Heart left ventricle (tissue), 13 donors: ENCODE measurements around the gene ABL1.

Experiments used
- POLR2A ChIP-seq, 2 donors: fragments of 450-650 bp; IDR thresholded peaks; one replicate each; pipeline ENCODE4 v1.6.1; 2017; ENCODE audit warnings: antibody characterized with exemption in 2 of 2, mild to moderate bottlenecking in 2 of 2, moderate library complexity in 2 of 2
- TF ChIP-seq, protein P1 (sequence below), 12 donors: fragments of 200-600 bp; sonication (generic) in 4 of 12; IDR thresholded peaks; one replicate each; pipeline versions ENCODE4 v1.5.0 to v1.8.0; 2018 to 2022; ENCODE audit warnings: antibody characterized with exemption in 12 of 12, mild to moderate bottlenecking in 5 of 12
- donor health status: ischemic (EF 13 %, LVEDD 7.1; RV severe dilation, severe dysfunction).
- donor health status: DM: no; HTN: yes; CAD: no.
- donor health status: DM: no; HTN: no; CAD: no.
- donor health status: ischemic (EF 25% LVEDD 6.9; RV normal size, moderate dysfunction).
- donor health status: ischemic (EF 25% LVEDD 5.7; RV mildly dilated, moderate dysfunction).
- donor health status: ischemic (EF 35%, LVEDD 5.7; RV mildly dilated, moderate dysfunction).
- donor health status: nonischemic (EF 11% LVEDD 7.7; RV severe dilation, severe dysfunction).
- donor health status: DM: yes; HTN: yes; CAD: no.
- donor health status: PGD.
- donor health status: ischemic (EF 29% LVEDD 5.4; RV normal size, mild dysfunction).
- donor health status: nonischemic (EF 23%, LVEDD 6.1; RV moderate dilation, normal function).

DNA sequence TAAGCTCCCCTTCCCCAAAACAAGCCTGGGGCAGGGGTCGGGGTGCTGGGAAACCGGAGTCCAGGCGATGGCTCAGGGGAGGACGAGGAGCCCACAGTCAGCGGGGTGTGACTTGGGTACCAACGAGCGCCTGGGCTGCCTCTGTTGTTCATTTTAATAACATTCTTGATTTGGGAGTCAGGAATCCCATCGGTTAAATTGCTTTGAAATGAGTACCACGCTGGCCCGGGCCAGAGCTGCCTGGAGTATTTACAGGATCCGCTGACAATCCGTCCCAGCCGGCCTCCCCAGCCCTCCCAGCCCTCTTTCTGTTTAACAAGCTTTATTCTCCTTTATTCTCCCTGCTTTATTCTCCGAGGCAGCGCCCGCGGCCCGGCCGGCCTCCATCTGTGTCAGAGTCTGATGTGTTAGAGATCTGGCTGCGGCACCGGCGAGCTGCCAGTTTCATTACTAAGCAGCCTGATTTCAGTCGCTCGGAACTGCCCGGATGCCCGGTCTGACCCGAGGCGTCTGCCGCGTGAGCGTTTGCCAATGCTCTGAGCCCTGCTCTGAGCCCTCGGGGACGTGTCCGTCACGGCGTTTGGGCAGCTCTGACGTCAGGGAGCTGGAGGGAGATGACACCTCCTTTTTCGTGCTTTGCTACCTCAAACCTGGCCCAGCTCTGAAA lies 78.0 kb downstream of the ABL1 start:
- TF ChIP-seq, protein P1, sequence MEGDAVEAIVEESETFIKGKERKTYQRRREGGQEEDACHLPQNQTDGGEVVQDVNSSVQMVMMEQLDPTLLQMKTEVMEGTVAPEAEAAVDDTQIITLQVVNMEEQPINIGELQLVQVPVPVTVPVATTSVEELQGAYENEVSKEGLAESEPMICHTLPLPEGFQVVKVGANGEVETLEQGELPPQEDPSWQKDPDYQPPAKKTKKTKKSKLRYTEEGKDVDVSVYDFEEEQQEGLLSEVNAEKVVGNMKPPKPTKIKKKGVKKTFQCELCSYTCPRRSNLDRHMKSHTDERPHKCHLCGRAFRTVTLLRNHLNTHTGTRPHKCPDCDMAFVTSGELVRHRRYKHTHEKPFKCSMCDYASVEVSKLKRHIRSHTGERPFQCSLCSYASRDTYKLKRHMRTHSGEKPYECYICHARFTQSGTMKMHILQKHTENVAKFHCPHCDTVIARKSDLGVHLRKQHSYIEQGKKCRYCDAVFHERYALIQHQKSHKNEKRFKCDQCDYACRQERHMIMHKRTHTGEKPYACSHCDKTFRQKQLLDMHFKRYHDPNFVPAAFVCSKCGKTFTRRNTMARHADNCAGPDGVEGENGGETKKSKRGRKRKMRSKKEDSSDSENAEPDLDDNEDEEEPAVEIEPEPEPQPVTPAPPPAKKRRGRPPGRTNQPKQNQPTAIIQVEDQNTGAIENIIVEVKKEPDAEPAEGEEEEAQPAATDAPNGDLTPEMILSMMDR (IDR thresholded peaks at IDR 0.05): no peak
- no peak for TF ChIP-seq POLR2A (IDR thresholded peaks at IDR 0.05)
